ENCODE data around the gene GSPT2.

The GSPT2 gene

DNA sequence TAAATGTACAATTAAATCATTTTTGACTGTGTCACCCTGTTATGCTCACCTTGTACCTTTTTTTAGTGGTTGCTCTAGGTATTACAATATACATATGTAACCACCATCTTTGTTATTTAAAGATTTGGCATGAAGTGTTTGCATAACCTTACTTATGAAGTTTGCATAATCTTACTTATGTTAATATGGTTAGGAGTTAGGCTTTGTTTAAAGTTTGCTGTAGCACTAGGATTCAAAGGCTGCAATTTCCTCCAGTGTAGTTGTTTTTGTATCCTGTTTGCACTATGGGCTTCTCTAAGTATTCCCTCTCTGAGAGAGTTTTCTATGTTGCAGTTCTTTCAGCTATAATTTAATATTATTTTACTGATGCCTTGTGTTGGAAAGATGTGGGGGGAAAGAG, 15.0 kb upstream of the GSPT2 start:
- no peaks in the 10 kb centered on the region for H3K36me3 ChIP-seq (ENCODE audit: control insufficient read depth, low read length)
- H3F3A ChIP-seq (ENCODE audit: control insufficient read depth, insufficient read depth), result no peaks in the 10 kb centered on the region
- no peak overlapping the region for H3K27ac ChIP-seq (ENCODE audit: low read depth, low read length)
- no peaks in the 10 kb centered on the region for H3K27me3 ChIP-seq (ENCODE audit: control insufficient read depth, low read length)
- TF ChIP-seq EZH2phosphoT487 (IDR thresholded peaks at IDR 0.05; ENCODE audit: borderline replicate concordance, low read length), result no peak
- TF ChIP-seq, protein P1, sequence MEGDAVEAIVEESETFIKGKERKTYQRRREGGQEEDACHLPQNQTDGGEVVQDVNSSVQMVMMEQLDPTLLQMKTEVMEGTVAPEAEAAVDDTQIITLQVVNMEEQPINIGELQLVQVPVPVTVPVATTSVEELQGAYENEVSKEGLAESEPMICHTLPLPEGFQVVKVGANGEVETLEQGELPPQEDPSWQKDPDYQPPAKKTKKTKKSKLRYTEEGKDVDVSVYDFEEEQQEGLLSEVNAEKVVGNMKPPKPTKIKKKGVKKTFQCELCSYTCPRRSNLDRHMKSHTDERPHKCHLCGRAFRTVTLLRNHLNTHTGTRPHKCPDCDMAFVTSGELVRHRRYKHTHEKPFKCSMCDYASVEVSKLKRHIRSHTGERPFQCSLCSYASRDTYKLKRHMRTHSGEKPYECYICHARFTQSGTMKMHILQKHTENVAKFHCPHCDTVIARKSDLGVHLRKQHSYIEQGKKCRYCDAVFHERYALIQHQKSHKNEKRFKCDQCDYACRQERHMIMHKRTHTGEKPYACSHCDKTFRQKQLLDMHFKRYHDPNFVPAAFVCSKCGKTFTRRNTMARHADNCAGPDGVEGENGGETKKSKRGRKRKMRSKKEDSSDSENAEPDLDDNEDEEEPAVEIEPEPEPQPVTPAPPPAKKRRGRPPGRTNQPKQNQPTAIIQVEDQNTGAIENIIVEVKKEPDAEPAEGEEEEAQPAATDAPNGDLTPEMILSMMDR (IDR thresholded peaks at IDR 0.05; ENCODE audit: low read depth, low read length, poor library complexity, severe bottlenecking), result no peak
- no peaks in the 10 kb centered on the region for H3K9me3 ChIP-seq (ENCODE audit: control insufficient read depth, insufficient read depth, low read length)
- H3K9me2 ChIP-seq (replicated peaks; ENCODE audit: control insufficient read depth, low read length), result no peaks in the 10 kb centered on the region
- H3K4me1 ChIP-seq (ENCODE audit: control insufficient read depth, low read length), result no peaks in the 10 kb centered on the region
- no peak overlapping the region for H3K4me2 ChIP-seq (ENCODE audit: low read length)
- no peak overlapping the region for H3K4me3 ChIP-seq (ENCODE audit: low read length)
- no peaks in the 10 kb centered on the region for H4K20me1 ChIP-seq (ENCODE audit: control insufficient read depth, insufficient read depth, low read depth, low read length)
- no peaks in the 10 kb centered on the region for H3K79me2 ChIP-seq (ENCODE audit: control insufficient read depth, low read length)

- H3K4me1 ChIP-seq (ENCODE audit: control insufficient read depth, low read length), result no peaks in the 10 kb centered on the region
- H3K36me3 ChIP-seq (ENCODE audit: control insufficient read depth, low read length), result no peaks in the 10 kb centered on the region
- no peaks in the 10 kb centered on the region for H3K27me3 ChIP-seq (ENCODE audit: control insufficient read depth, low read length)
- H3K79me2 ChIP-seq (ENCODE audit: control insufficient read depth, low read length), result no peaks in the 10 kb centered on the region
- no peak overlapping the region for H3K27ac ChIP-seq (ENCODE audit: low read depth, low read length)
- no peak overlapping the region for H3K4me2 ChIP-seq (ENCODE audit: low read length)
- H3K9me2 ChIP-seq (replicated peaks; ENCODE audit: control insufficient read depth, low read length), result no peaks in the 10 kb centered on the region
- H4K20me1 ChIP-seq (ENCODE audit: control insufficient read depth, insufficient read depth, low read depth, low read length), result no peaks in the 10 kb centered on the region
- H3K9me3 ChIP-seq (ENCODE audit: control insufficient read depth, insufficient read depth, low read length), result no peaks in the 10 kb centered on the region; the same call in 1 of the 2 replicates
- H3K4me3 ChIP-seq (ENCODE audit: low read length), result no peak overlapping the region
- TF ChIP-seq, protein P1 (IDR thresholded peaks at IDR 0.05; ENCODE audit: low read depth, low read length, poor library complexity, severe bottlenecking), result no peak
- H3F3A ChIP-seq (ENCODE audit: control insufficient read depth, insufficient read depth), result no peaks in the 10 kb centered on the region
These were observed 6.2 kb upstream of the GSPT2 start for GRCh38 chrX:51737091-51737490.

- H3K4me3 ChIP-seq (ENCODE audit: low read length), result peak overlapping the region; percentile 73
- no peaks in the 10 kb centered on the region for H3K9me2 ChIP-seq (replicated peaks; ENCODE audit: control insufficient read depth, low read length)
- H3K9me3 ChIP-seq (ENCODE audit: control insufficient read depth, insufficient read depth, low read length), result no peaks in the 10 kb centered on the region; the same call in 1 of the 2 replicates
- TF ChIP-seq, protein P1 (IDR thresholded peaks at IDR 0.05; ENCODE audit: low read depth, low read length, poor library complexity, severe bottlenecking), result no peak
- TF ChIP-seq EZH2phosphoT487 (IDR thresholded peaks at IDR 0.05; ENCODE audit: borderline replicate concordance, low read length), result no peak
- H3K27ac ChIP-seq (ENCODE audit: low read depth, low read length), result no peak overlapping the region
- H3K4me2 ChIP-seq (ENCODE audit: low read length), result peak overlapping the region; percentile 59
- H3K4me1 ChIP-seq (ENCODE audit: control insufficient read depth, low read length), result no peaks in the 10 kb centered on the region; the same call in 1 of the 2 replicates
- no peaks in the 10 kb centered on the region for H3K27me3 ChIP-seq (ENCODE audit: control insufficient read depth, low read length)
- peaks cover 3% of the 10 kb centered on the region; the same call in 1 of the 2 replicates for H3K79me2 ChIP-seq (ENCODE audit: control insufficient read depth, low read length)
- no peaks in the 10 kb centered on the region for H3F3A ChIP-seq (ENCODE audit: control insufficient read depth, insufficient read depth)
- H4K20me1 ChIP-seq (ENCODE audit: control insufficient read depth, insufficient read depth, low read depth, low read length), result no peaks in the 10 kb centered on the region
- no peaks in the 10 kb centered on the region; the same call in 1 of the 2 replicates for H3K36me3 ChIP-seq (ENCODE audit: control insufficient read depth, low read length)
These were observed 656 bp upstream of the GSPT2 start for GRCh38 chrX:51742586-51742985.

Measured in DOHH2 (cell line).